CD4-positive, alpha-beta T cell treated with Interferon gamma for 1 hour (primary cell): ENCODE measurements around the gene MARCHF9.

Experiments used
- DNase-seq: peaks from one replicate; pipeline ENCODE4 v3.0.0-alpha.2; 2020

The MARCHF9 gene

GRCh38 chr12:57756406-57757341 lies 1.8 kb downstream of the MARCHF9 start:
- DNase-seq: peak; percentile 64

GRCh38 chr12:57757771-57758170 lies 2.9 kb downstream of the MARCHF9 start:
- no peak for DNase-seq

- DNase-seq: no peak
Observed at GRCh38 chr12:57758552-57759359, 3.9 kb downstream of the MARCHF9 start.

- peak; percentile 47 for DNase-seq
Observed at GRCh38 chr12:57759360-57759980, 4.6 kb downstream of the MARCHF9 start.

GRCh38 chr12:57760347-57760982 lies 5.6 kb downstream of the MARCHF9 start:
- no peak for DNase-seq

GRCh38 chr12:57761391-57761998 lies 6.6 kb downstream of the MARCHF9 start:
- DNase-seq: no peak

GRCh38 chr12:57762463-57762862 lies 7.6 kb downstream of the MARCHF9 start:
- no peak for DNase-seq

GRCh38 chr12:57763881-57764661 lies 9.2 kb downstream of the MARCHF9 start:
- no peak for DNase-seq

GRCh38 chr12:57764662-57765002 lies 9.7 kb downstream of the MARCHF9 start:
- no peak for DNase-seq

- peak; percentile 31 for DNase-seq
Observed at GRCh38 chr12:57765003-57765697, 10.2 kb downstream of the MARCHF9 start.

GRCh38 chr12:57765698-57766463 lies 11.0 kb downstream of the MARCHF9 start:
- DNase-seq: no peak

- DNase-seq: no peak
Observed at GRCh38 chr12:57766464-57767304, 11.8 kb downstream of the MARCHF9 start, which contains the start of gene CYP27B1. CYP27B1 (minus strand) TSS chr12:57767078; CDS start chr12:57767041, 37 bp downstream.

GRCh38 chr12:57767305-57767698 lies 12.4 kb downstream of the MARCHF9 start:
- no peak for DNase-seq

- no peak for DNase-seq
Observed at GRCh38 chr12:57767876-57768275, 13.0 kb downstream of the MARCHF9 start.

- DNase-seq: no peak
Observed at GRCh38 chr12:57769594-57769993, 14.7 kb downstream of the MARCHF9 start.

GRCh38 chr12:57770734-57771133 lies 15.8 kb downstream of the MARCHF9 start:
- no peak for DNase-seq

GRCh38 chr12:57771236-57771872 lies 16.5 kb downstream of the MARCHF9 start:
- DNase-seq: peak; percentile 80

GRCh38 chr12:57771873-57772428 lies 17.0 kb downstream of the MARCHF9 start, which contains the start of gene METTL1:
METTL1 (minus strand) TSS chr12:57772105; CDS start chr12:57772083, 22 bp downstream.
- DNase-seq: peak; percentile 89
